ENCODE results near the gene FKBP10.

- TF ChIP-seq, protein P1, sequence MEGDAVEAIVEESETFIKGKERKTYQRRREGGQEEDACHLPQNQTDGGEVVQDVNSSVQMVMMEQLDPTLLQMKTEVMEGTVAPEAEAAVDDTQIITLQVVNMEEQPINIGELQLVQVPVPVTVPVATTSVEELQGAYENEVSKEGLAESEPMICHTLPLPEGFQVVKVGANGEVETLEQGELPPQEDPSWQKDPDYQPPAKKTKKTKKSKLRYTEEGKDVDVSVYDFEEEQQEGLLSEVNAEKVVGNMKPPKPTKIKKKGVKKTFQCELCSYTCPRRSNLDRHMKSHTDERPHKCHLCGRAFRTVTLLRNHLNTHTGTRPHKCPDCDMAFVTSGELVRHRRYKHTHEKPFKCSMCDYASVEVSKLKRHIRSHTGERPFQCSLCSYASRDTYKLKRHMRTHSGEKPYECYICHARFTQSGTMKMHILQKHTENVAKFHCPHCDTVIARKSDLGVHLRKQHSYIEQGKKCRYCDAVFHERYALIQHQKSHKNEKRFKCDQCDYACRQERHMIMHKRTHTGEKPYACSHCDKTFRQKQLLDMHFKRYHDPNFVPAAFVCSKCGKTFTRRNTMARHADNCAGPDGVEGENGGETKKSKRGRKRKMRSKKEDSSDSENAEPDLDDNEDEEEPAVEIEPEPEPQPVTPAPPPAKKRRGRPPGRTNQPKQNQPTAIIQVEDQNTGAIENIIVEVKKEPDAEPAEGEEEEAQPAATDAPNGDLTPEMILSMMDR (IDR thresholded peaks at IDR 0.05): no peak
- no peak for TF ChIP-seq POLR2A (IDR thresholded peaks at IDR 0.05)
Observed at GRCh38 chr17:41813699-41814124, 908 bp downstream of the FKBP10 start.

Measured in lower leg skin (tissue), 3 donors.